H1 (cell line): ENCODE results near the gene PAX8. TPM values are rescaled to one million over a fixed set of nuclear protein-coding genes. Genes with fewer than 3 reads are reported as not detected.

Experiments
- ASH2L ChIP-seq: fragments of 200-600, 300-600 bp; sonication (generic); IDR thresholded peaks from one replicate; pipeline ENCODE4 v1.7.1; 2017; ENCODE audit warnings: low read length
- CHD1 ChIP-seq: IDR thresholded peaks from 2 replicates; pipeline ENCODE4 v1.6.1; 2012; ENCODE audit warnings: low read depth, low read length, improper control_type of control experiment
- GABPA ChIP-seq: IDR thresholded peaks from 2 replicates; pipeline ENCODE4 v1.6.1; 2011; ENCODE audit warnings: mild to moderate bottlenecking, low read length, moderate library complexity, borderline replicate concordance; ENCODE audit not compliant: insufficient read depth
- PHF8 ChIP-seq: fragments of 200-600 bp; sonication (generic); conservative IDR thresholded peaks from 2 replicates; pipeline ENCODE4 v1.7.1; 2012; ENCODE audit warnings: low read depth, mild to moderate bottlenecking, inconsistent platforms, low read length, moderate library complexity
- SAP30 ChIP-seq: fragments of 300-600 bp; sonication (generic); IDR thresholded peaks from 2 replicates; pipeline ENCODE4 v1.7.1; 2012; ENCODE audit warnings: low read length, moderate library complexity, mild to moderate bottlenecking, inconsistent platforms; ENCODE audit not compliant: insufficient read depth, insufficient replicate concordance
- SIN3A ChIP-seq, 2 experiments: IDR thresholded peaks in 1 of 2; conservative IDR thresholded peaks in 1 of 2; 2 replicates each; pipeline ENCODE4 v1.6.1; 2011 to 2012; ENCODE audit warnings: low read length in 2 of 2, improper control_type of control experiment in 1 of 2, low read depth in 1 of 2, mild to moderate bottlenecking in 1 of 2
- SRF ChIP-seq: IDR thresholded peaks from 2 replicates; pipeline ENCODE4 v1.6.1; 2011; ENCODE audit warnings: mild to moderate bottlenecking, low read depth, low read length, moderate library complexity
- polyA plus RNA-seq, 7 experiments: library from polyadenylated mRNA; depleted of rRNA in 3 of 7; stranded (reverse) in 5 of 7; unstranded in 2 of 7; fragments of >200 nt in 5 of 7; fragments of 200-250 nt in 2 of 7; gene quantifications; 1 replicate in 5 of 7; 2 replicates in 1 of 7; 4 replicates in 1 of 7; pipeline versions ENCODE4 v1.2.1 to v1.2.3, GENCODE V29; 2011 to 2013; ENCODE audit warnings: missing spikeins in 2 of 7, mixed read lengths in 2 of 7
- total RNA-seq: library from RNA; stranded (reverse); fragmentation: NEBNext Ultra II Directional; extraction: Animal tissue kit (Norgen Biotek cat#: 25700); gene quantifications from 2 replicates; pipeline ENCODE4 v1.2.1, GENCODE V29; 2021
- TF ChIP-seq, protein P1 (sequence below): IDR thresholded peaks from 2 replicates; pipeline ENCODE4 v1.6.1; 2012; ENCODE audit warnings: inconsistent platforms
- TF ChIP-seq, protein P2 (sequence below): IDR thresholded peaks from 2 replicates; pipeline ENCODE4 v1.6.1; 2012; ENCODE audit warnings: inconsistent platforms
- TF ChIP-seq, protein P3 (sequence below): IDR thresholded peaks from 2 replicates; pipeline ENCODE4 v1.6.1; 2012; ENCODE audit warnings: low read length, inconsistent platforms
- TF ChIP-seq, protein P4 (sequence below): IDR thresholded peaks from 2 replicates; pipeline ENCODE4 v1.6.1; 2011; ENCODE audit warnings: low read depth, mild to moderate bottlenecking, low read length; ENCODE audit not compliant: insufficient read depth

The PAX8 gene
- total and polyA plus RNA-seq, 2 of the 8 experiments (the other 6 are each of a cell fraction or from before 2014, with no cell fraction given) = 0.02 TPM; not detected in 1

DNA sequence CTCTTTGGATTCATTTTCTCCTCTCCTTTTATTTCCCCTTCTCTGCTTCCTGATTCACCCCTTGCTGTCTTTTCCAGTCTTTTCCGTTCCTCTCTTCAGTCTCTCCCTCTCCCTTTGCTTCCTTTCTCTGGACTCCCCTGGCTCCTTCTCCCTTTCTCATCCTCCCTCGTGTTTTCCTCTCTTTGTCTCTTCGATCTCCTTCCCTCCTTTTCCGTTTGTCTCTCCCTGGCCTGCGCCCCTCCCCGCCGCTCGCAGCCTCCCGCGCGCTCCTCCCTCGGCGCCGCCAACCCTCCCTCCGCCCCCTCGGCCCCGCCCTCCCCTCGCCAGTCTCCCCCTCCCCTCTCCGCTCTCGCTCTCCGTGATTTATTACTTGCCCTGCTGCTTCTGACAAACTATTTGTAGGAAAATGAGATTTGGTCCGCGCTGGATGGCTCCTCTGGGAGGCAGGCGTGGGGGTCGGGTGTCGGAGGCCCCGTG is 46.0 kb upstream of the PAX8 start (continued):
- TF ChIP-seq, protein P1, sequence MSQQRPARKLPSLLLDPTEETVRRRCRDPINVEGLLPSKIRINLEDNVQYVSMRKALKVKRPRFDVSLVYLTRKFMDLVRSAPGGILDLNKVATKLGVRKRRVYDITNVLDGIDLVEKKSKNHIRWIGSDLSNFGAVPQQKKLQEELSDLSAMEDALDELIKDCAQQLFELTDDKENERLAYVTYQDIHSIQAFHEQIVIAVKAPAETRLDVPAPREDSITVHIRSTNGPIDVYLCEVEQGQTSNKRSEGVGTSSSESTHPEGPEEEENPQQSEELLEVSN = peak; percentile 98
- TF ChIP-seq, protein P2, sequence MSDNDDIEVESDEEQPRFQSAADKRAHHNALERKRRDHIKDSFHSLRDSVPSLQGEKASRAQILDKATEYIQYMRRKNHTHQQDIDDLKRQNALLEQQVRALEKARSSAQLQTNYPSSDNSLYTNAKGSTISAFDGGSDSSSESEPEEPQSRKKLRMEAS = peak; percentile 91
- TF ChIP-seq GABPA (no peak), CHD1 (no peak), SAP30 (no peak), PHF8 (no peak), ASH2L (no peak), SRF (no peak), SIN3A (conservative IDR thresholded peaks at IDR 0.05 in 1 of 2, IDR thresholded peaks at IDR 0.05 in 1 of 2; ENCODE audit: low read depth in 1 of 2, low read length in 2 of 2) (no peak)
- TF ChIP-seq, protein P3, sequence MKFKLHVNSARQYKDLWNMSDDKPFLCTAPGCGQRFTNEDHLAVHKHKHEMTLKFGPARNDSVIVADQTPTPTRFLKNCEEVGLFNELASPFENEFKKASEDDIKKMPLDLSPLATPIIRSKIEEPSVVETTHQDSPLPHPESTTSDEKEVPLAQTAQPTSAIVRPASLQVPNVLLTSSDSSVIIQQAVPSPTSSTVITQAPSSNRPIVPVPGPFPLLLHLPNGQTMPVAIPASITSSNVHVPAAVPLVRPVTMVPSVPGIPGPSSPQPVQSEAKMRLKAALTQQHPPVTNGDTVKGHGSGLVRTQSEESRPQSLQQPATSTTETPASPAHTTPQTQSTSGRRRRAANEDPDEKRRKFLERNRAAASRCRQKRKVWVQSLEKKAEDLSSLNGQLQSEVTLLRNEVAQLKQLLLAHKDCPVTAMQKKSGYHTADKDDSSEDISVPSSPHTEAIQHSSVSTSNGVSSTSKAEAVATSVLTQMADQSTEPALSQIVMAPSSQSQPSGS = no peak
- TF ChIP-seq, protein P4, sequence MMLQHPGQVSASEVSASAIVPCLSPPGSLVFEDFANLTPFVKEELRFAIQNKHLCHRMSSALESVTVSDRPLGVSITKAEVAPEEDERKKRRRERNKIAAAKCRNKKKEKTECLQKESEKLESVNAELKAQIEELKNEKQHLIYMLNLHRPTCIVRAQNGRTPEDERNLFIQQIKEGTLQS = no peak
